Stimulated activated CD8-positive, alpha-beta memory T cell treated with anti-CD3 and anti-CD28 coated beads, Interleukin-15, amount 100 ng/mL, for 1 hour (primary cell): Measurements from ENCODE around the gene RPRD1A.
"Not testable (repeated sequence)": the region's sequence is repeated elsewhere in the genome, so short reads cannot be mapped to it uniquely, and the experiment has no call there.

Source experiments
- DNase-seq: peaks from one replicate; pipeline ENCODE4 v3.0.0-alpha.2; 2020; ENCODE audit warnings: low read depth

Gene RPRD1A

DNA sequence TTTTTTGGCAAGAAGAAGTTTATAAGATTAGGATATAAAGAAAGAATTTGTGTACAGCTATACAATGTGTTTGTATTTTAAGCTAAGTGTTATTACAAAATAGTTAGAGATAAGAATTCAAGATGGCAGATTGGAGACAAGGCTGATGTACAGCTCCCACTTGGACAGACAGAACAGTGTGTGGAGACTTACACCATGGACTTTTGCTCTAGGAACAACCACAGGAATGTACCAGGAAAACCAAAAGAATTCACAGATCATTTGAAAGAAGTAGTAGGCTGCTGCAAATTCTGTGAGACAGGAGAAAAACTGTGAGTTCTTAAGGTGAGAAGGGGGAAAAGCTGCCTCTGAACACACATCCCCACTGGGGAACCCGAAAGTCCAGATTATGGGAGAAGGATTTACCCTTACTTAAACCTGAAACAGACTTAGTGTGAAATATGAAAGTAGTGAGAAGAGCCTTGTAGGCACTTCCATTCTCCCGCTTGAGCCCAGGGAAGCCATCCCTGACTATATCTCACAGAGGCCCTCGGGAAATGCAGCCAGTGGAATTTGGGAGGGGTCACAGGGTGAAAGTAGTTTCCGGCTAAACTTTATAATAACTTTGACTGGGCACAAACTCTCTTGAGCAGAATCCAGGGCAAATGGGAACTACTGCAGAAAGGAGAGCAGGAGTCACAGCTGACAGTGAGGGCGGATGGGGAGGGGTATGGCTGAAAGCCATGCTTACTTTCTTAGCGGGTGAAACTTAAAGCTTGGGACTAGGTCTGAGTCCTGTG, 11.6 kb upstream of the RPRD1A start:
- DNase-seq: no peak

DNA sequence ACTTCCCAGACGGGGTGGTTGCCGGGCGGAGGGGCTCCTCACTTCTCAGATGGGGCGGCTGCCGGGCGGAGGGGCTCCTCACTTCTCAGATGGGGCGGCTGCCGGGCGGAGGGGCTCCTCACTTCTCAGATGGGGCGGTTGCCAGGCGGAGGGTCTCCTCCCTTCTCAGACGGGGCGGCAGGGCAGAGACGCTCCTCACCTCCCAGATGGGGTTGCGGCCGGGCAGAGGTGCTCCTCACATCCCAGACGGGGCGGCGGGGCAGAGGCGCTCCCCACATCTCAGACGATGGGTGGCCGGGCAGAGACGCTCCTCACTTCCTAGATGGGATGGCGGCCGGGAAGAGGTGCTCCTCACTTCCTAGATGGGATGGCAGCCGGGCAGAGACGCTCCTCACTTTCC, 10.4 kb upstream of the RPRD1A start:
- not testable (repeated sequence) for DNase-seq

- no peak for DNase-seq
Observed at GRCh38 chr18:36075862-36076587, 8.7 kb upstream of the RPRD1A start.

- DNase-seq: no peak
Observed at GRCh38 chr18:36074435-36074834, 7.1 kb upstream of the RPRD1A start.

GRCh38 chr18:36073676-36074075, 6.3 kb upstream of the RPRD1A start:
- no peak for DNase-seq

DNA sequence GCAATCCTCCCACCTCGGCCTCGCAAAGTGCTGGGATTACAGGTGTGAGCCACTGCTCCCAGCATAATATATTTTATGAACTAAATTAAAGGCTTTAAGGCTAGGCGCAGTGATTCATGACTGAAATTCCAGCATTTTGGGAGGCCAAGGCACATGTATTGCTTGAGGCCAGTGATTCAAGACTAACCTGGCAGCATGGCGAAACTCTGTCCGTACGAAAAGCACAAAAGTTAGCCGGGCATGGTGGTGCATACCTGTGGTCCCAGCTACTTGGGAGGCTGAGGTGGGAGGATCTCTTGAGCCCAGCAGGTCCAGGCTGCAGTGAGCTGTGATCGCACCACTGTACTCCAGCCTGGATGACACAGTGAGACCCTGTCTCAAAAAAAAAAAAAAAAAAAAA, 5.0 kb upstream of the RPRD1A start:
- DNase-seq: not testable (repeated sequence)

- DNase-seq: no peak
Observed at GRCh38 chr18:36066686-36067054, 689 bp downstream of the RPRD1A start.

DNA sequence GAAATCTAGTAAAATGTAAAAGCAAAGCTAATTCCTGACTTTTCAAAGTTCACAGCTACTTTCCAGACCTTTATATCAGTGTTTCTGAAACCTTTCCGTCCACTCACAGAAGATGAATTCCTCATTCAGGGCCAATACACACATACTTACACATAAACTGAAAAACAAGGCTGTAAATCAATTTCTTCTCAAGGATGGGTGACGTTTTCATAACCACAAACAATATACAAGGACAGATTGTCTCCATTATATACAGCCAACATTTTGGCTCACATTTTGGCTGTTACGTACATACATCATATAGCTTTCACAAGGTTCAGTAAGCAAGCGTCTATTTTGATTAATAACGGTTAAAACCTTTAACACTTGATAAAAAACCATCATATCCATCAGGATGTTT, 1.4 kb downstream of the RPRD1A start:
- DNase-seq: no peak

GRCh38 chr18:36064809-36065079, 2.6 kb downstream of the RPRD1A start:
- not testable (repeated sequence) for DNase-seq

- no peak for DNase-seq
Observed at GRCh38 chr18:36064027-36064808, 3.1 kb downstream of the RPRD1A start.

DNA sequence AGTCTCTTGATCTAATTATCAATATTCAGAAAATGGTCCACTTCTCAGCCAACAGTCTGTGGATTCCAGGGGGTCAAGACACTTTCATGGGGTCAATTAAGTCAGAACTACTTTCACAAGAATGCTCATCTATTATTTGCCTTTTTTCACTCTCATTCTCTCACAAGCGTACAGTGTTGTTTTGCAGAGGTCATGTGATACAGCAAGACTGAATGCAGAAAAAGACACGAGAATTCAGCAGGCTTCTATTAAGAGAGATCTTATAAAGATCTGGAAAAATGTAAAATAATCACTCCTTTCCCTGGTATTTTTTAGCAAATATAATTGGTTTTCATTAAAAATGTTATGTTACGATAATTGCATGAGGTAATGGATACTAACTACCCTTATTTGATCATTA, 8.7 kb downstream of the RPRD1A start:
- no peak for DNase-seq

- no peak for DNase-seq
Observed at GRCh38 chr18:36051760-36052159, 15.6 kb downstream of the RPRD1A start.

DNA sequence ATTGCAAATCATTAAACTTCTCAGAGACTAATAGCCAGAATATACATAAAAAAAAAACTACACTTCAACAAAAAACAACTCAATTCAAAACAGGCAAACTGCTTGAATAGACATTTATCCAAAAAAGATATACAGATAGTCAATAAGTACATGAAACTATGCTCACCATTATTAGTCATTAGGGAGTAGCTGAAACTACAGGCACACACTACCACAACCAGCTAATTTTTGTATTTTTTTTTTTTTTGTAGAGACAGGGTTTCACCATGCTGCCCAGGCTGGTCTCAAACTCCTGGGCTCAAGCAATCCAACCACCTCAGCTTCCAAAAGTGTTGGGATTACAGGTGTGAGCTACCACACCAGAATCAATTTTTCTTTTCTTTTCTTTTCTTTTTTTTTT, 16.9 kb downstream of the RPRD1A start:
- no peak for DNase-seq

DNA sequence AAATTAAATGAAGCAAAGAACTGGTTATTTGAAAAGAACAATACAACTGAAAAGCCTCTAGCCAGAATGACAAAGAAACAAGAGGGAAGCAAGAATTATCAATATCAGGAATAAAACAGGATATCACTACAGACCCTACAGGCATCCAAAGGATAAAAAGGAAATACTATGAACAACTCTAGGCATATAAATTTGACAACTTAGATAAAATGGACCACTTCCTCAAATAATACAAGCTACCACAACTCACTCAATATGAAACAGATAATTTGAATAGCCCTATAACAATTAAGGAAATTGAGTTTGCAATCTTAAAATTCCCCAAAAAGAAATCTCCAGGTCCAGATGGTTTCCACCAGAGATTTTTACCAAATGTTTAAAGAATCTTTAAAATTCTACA, 19.8 kb downstream of the RPRD1A start:
- DNase-seq: no peak

DNA sequence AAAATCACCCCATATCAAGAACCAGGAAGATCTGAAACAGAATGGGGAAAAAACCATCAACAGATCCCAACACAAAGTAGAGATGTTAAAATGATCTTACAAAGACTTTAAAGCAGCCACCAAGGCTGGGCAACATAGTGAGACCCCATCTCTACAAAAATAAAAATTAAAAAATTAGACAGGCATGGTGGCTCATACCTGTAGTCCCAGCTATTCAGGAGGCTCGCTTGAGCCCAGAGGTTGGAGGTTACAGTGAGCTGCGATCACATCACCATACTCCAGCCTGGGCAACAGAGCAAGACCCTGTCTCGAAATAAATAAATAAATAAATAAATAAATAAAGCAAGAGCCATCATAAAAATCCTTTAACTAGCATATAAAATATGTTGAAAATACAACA, 20.5 kb downstream of the RPRD1A start:
- no peak for DNase-seq

GRCh38 chr18:36045241-36045991, 21.9 kb downstream of the RPRD1A start:
- no peak for DNase-seq

DNA sequence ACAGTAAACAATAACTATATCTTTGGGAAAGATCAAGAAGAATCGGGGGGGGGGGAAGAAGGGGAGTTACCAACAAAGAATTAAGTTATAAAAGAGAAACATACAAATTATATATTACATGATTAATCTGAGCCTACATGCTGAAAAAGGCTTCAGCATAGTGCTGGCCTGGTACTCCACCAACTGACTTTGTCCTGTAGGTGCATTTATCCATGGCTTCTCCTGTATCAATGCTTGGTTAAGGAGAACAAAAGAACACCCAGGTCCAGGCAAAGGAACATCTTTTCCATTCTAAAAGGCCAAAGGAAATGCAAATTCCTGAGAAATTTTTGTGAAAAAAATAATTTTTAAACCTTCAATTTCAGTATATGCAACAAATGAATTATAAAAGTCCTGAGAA, 24.2 kb downstream of the RPRD1A start:
- DNase-seq: no peak

GRCh38 chr18:36041146-36041545, 26.2 kb downstream of the RPRD1A start:
- DNase-seq: no peak

GRCh38 chr18:36038102-36038663, 29.2 kb downstream of the RPRD1A start:
- DNase-seq: no peak

DNA sequence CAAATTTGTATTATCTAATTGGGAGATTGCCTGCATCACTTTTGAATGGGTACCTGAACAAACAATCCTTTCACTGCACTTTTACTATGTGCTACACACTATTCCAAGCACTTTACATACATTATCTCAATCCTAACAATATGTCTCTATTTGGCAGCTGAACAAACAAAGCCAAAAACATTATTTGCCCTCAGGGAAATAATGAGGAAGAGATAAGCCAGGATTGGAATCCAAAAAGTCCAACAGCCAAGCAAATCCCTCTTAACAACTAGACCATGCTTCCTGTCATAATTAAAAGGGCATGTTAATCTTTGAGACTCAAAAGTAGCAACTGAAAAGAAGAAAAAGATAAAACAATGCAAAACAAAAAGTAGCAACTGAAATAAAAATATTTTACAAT, 32.1 kb downstream of the RPRD1A start:
- no peak for DNase-seq

- DNase-seq: no peak
Observed at GRCh38 chr18:36034299-36034895, 33.0 kb downstream of the RPRD1A start.

DNA sequence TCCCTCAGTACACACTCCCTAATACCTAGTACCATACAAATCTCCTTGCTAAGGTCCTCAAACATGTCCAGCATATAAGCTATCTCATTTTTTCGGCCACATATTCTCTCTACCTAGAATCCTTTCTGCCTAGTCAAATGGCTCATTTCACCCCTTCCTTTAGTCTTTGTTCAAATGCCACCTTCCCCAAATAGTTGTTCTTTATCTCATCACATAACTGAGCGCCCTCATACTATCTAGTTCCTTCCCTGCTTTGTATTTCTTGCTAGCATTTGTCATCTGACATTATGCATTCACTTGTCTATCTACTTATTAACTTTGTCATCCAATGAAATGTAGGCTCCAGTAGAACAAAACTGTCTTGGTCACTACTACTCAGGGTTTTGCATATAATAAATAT, 35.5 kb downstream of the RPRD1A start:
- no peak for DNase-seq
